Suprapubic skin (tissue), 4 donors: ENCODE data around the gene ATXN1. TPM values are rescaled to one million over a fixed set of nuclear protein-coding genes. Genes with fewer than 3 reads are reported as not detected.
"Not testable (repeated sequence)": the region's sequence is repeated elsewhere in the genome, so short reads cannot be mapped to it uniquely, and the experiment has no call there.

Experiments used
- DNase-seq, 2 donors: peaks; one replicate each; pipeline ENCODE4 v3.0.0-alpha.2; 2019; ENCODE audit warnings: low spot score in 2 of 2
- H3K27ac ChIP-seq: fragments of 200-600 bp; sonication (generic); one replicate; pipeline ENCODE4 v1.5.1; 2019
- H3K27me3 ChIP-seq: fragments of 200-600 bp; sonication (generic); one replicate; pipeline ENCODE4 v1.5.1; 2019
- H3K36me3 ChIP-seq: fragments of 200-600 bp; sonication (generic); one replicate; pipeline ENCODE4 v1.5.1; 2019
- H3K4me1 ChIP-seq: fragments of 200-600 bp; sonication (generic); one replicate; pipeline ENCODE4 v1.5.1; 2019
- H3K4me3 ChIP-seq: fragments of 200-600 bp; sonication (generic); one replicate; pipeline ENCODE4 v1.5.1; 2019; ENCODE audit warnings: mild to moderate bottlenecking
- H3K9me3 ChIP-seq: fragments of 200-600 bp; sonication (generic); one replicate; pipeline ENCODE4 v1.5.1; 2019
- CTCF ChIP-seq, 2 donors: fragments of 200-600 bp in 1 of 2; fragments of 450-650 bp in 1 of 2; sonication (generic) in 1 of 2; IDR thresholded peaks; one replicate each; pipeline ENCODE4 v1.5.1; 2016 to 2019; ENCODE audit warnings: antibody characterized with exemption in 2 of 2, mild to moderate bottlenecking in 1 of 2, moderate library complexity in 1 of 2
- EP300 ChIP-seq: sonication (generic); formaldehyde crosslinking; IDR thresholded peaks from one replicate; pipeline ENCODE4 v1.6.1; 2017; ENCODE audit warnings: antibody characterized with exemption
- POLR2A ChIP-seq, 2 donors: fragments of 450-650 bp; IDR thresholded peaks; one replicate each; pipeline ENCODE4 v1.6.1; 2017; ENCODE audit warnings: antibody characterized with exemption in 2 of 2, mild to moderate bottlenecking in 2 of 2, moderate library complexity in 2 of 2
- POLR2AphosphoS5 ChIP-seq, 3 donors: sonication (generic); formaldehyde crosslinking; IDR thresholded peaks; one replicate each; pipeline ENCODE4 v1.6.1; 2017; ENCODE audit warnings: antibody characterized with exemption in 3 of 3
- WGBS: methylation state at CpG from one replicate; pipeline ENCODE4 v1.1.5; 2018; 5-methylcytosine and 5-hydroxymethylcytosine counted together
- total RNA-seq, 4 donors: library from RNA; depleted of rRNA; stranded (reverse); fragments of >200 nt; gene quantifications; one replicate each; pipeline ENCODE4 v1.1.0, GENCODE V29; 2016

The ATXN1 gene
- total RNA-seq, 4 donors from 2014 or later, result 32.8 to 95.4 (median 42.4) TPM

- peaks cover 8% of the 10 kb centered on the region for H3K4me1 ChIP-seq
- 94% methylated on average over 4 of the region's 4 CpGs for WGBS
- H3K27me3 ChIP-seq, result no peaks in the 10 kb centered on the region
- H3K9me3 ChIP-seq, result no peaks in the 10 kb centered on the region
- TF ChIP-seq POLR2AphosphoS5 (IDR thresholded peaks at IDR 0.05), result no peak
- no peak for TF ChIP-seq EP300
- TF ChIP-seq POLR2A (IDR thresholded peaks at IDR 0.05), result no peak
- no peak for TF ChIP-seq CTCF (IDR thresholded peaks at IDR 0.05)
- no peak for DNase-seq
- no peak overlapping the region for H3K4me3 ChIP-seq
- no peaks in the 10 kb centered on the region for H3K36me3 ChIP-seq
- no peak overlapping the region for H3K27ac ChIP-seq
Measured at GRCh38 chr6:16393326-16393725, 367.9 kb downstream of the ATXN1 start.

GRCh38 chr6:16392010-16392409, 369.2 kb downstream of the ATXN1 start:
- TF ChIP-seq POLR2A (IDR thresholded peaks at IDR 0.05) (no peak), POLR2AphosphoS5 (IDR thresholded peaks at IDR 0.05) (no peak), CTCF (IDR thresholded peaks at IDR 0.05) (no peak), EP300 (no peak)
- peaks cover 8% of the 10 kb centered on the region for H3K4me1 ChIP-seq
- no peaks in the 10 kb centered on the region for H3K36me3 ChIP-seq
- no peak for DNase-seq
- H3K27ac ChIP-seq, result no peak overlapping the region
- H3K9me3 ChIP-seq, result no peaks in the 10 kb centered on the region
- no peak overlapping the region for H3K4me3 ChIP-seq
- 43% methylated on average over 1 of the region's 1 CpG for WGBS
- no peaks in the 10 kb centered on the region for H3K27me3 ChIP-seq

- H3K9me3 ChIP-seq, result no peaks in the 10 kb centered on the region
- DNase-seq, result no peak
- TF ChIP-seq POLR2A (IDR thresholded peaks at IDR 0.05) (no peak), CTCF (IDR thresholded peaks at IDR 0.05) (no peak), EP300 (no peak), POLR2AphosphoS5 (IDR thresholded peaks at IDR 0.05) (no peak)
- no peak overlapping the region for H3K4me3 ChIP-seq
- 19% methylated on average over 2 of the region's 2 CpGs for WGBS
- H3K27ac ChIP-seq, result no peak overlapping the region
- H3K27me3 ChIP-seq, result no peaks in the 10 kb centered on the region
- H3K4me1 ChIP-seq, result peaks cover 8% of the 10 kb centered on the region
- no peaks in the 10 kb centered on the region for H3K36me3 ChIP-seq
Measured at GRCh38 chr6:16391451-16391912, 369.8 kb downstream of the ATXN1 start.

GRCh38 chr6:16390909-16391450, 370.3 kb downstream of the ATXN1 start:
- H3K4me1 ChIP-seq, H3K4me3 ChIP-seq, H3K27me3 ChIP-seq, H3K27ac ChIP-seq, H3K9me3 ChIP-seq, DNase-seq, H3K36me3 ChIP-seq: not testable (repeated sequence)
- 87% methylated on average over 6 of the region's 6 CpGs for WGBS

- TF ChIP-seq CTCF (IDR thresholded peaks at IDR 0.05) (no peak), EP300 (no peak), POLR2AphosphoS5 (IDR thresholded peaks at IDR 0.05) (no peak), POLR2A (IDR thresholded peaks at IDR 0.05) (no peak)
- Histone ChIP-seq H3K27ac (no peak overlapping the region), H3K36me3 (no peaks in the 10 kb centered on the region), H3K27me3 (no peaks in the 10 kb centered on the region), H3K4me1 (peaks cover 8% of the 10 kb centered on the region), H3K9me3 (no peaks in the 10 kb centered on the region), H3K4me3 (no peak overlapping the region)
- no peak for DNase-seq
- whole genome bisulfite sequencing, result 82% methylated on average over 2 of the region's 2 CpGs
Measured at GRCh38 chr6:16389642-16390041, 371.6 kb downstream of the ATXN1 start.

- H3K36me3 ChIP-seq, result no peaks in the 10 kb centered on the region
- 84% methylated on average over 1 of the region's 1 CpG for whole genome bisulfite sequencing
- H3K4me3 ChIP-seq, result no peak overlapping the region
- no peak for DNase-seq
- no peak overlapping the region for H3K27ac ChIP-seq
- no peaks in the 10 kb centered on the region for H3K9me3 ChIP-seq
- TF ChIP-seq POLR2AphosphoS5 (IDR thresholded peaks at IDR 0.05) (no peak), CTCF (IDR thresholded peaks at IDR 0.05) (no peak), EP300 (no peak), POLR2A (IDR thresholded peaks at IDR 0.05) (no peak)
- peaks cover 8% of the 10 kb centered on the region for H3K4me1 ChIP-seq
- no peaks in the 10 kb centered on the region for H3K27me3 ChIP-seq
Measured at GRCh38 chr6:16388488-16388887, 372.8 kb downstream of the ATXN1 start.
